PC-9 (cell line): ENCODE data around the gene COX8A.

Experiments used
- EZH2 ChIP-seq: fragments of 200-600 bp; sonication (generic); IDR thresholded peaks from 2 replicates; pipeline ENCODE4 v1.8.0; 2017; ENCODE audit warnings: antibody characterized with exemption, low read depth
- TF ChIP-seq, protein P1 (sequence below): fragments of 200-600 bp; sonication (generic); conservative IDR thresholded peaks from 2 replicates; pipeline ENCODE4 v1.6.1; 2017; ENCODE audit warnings: mixed run types, antibody characterized with exemption, mild to moderate bottlenecking, moderate library complexity

DNA sequence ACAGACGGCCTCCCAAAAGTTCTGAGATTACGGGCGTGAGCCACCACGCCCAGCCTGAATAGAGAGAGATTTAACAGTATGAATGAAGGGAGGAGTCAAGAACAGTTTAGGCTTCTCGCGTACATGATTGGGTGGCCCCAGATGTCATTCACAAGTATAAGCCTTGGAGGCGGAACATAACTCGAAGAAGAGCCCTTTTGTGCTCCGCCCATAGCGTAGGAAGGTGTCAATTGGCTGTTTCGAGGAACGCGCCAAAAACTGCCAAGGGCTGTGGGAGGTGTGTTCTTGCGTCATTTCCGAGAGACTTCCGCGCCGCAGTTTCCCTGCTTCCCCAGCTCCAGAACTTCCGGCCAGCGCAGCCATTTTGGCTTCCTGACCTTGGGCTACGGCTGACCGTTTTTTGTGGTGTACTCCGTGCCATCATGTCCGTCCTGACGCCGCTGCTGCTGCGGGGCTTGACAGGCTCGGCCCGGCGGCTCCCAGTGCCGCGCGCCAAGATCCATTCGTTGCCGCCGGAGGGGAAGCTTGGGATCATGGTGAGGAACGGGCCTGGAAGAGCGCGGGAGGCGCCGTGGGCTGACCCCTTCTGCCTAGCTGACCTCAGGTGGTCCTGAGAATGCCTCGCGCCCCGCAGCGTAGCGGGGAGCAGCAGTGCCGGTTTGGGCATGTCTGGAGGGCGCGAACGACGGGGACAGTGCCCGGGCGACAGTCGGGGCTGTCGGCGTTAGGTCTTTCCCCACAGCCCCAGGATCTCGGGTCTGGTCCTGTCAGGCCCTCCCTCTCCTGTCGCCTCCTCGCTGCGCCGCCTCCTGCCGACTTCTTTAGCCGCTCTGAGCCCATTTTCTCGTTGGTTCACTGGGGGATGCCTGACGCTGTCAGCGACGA, at the start of gene COX8A:
- TF ChIP-seq, protein P1, sequence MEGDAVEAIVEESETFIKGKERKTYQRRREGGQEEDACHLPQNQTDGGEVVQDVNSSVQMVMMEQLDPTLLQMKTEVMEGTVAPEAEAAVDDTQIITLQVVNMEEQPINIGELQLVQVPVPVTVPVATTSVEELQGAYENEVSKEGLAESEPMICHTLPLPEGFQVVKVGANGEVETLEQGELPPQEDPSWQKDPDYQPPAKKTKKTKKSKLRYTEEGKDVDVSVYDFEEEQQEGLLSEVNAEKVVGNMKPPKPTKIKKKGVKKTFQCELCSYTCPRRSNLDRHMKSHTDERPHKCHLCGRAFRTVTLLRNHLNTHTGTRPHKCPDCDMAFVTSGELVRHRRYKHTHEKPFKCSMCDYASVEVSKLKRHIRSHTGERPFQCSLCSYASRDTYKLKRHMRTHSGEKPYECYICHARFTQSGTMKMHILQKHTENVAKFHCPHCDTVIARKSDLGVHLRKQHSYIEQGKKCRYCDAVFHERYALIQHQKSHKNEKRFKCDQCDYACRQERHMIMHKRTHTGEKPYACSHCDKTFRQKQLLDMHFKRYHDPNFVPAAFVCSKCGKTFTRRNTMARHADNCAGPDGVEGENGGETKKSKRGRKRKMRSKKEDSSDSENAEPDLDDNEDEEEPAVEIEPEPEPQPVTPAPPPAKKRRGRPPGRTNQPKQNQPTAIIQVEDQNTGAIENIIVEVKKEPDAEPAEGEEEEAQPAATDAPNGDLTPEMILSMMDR: no peak
- no peak for TF ChIP-seq EZH2
